Endothelial cell (in vitro differentiated cells): ENCODE results near the gene IDH3G. TPM values are rescaled to one million over a fixed set of nuclear protein-coding genes. Genes with fewer than 3 reads are reported as not detected.

Source experiments
- DNase-seq: peaks from one replicate; pipeline ENCODE4 v3.0.0; 2021; ENCODE audit warnings: low spot score
- H3K27ac Mint-ChIP-seq: one replicate; pipeline ENCODE4 v1.8.0; 2021; ENCODE audit warnings: mixed read lengths, inconsistent platforms; ENCODE audit not compliant: unreplicated experiment
- H3K27me3 Mint-ChIP-seq: one replicate; pipeline ENCODE4 v1.8.0; 2021; ENCODE audit warnings: mild to moderate bottlenecking, moderate library complexity, mixed read lengths, inconsistent platforms; ENCODE audit not compliant: unreplicated experiment
- H3K36me3 Mint-ChIP-seq: one replicate; pipeline ENCODE4 v1.8.0; 2021; ENCODE audit warnings: mild to moderate bottlenecking, low read depth, mixed read lengths, inconsistent platforms; ENCODE audit not compliant: unreplicated experiment
- H3K4me1 Mint-ChIP-seq: one replicate; pipeline ENCODE4 v1.8.0; 2021; ENCODE audit warnings: mild to moderate bottlenecking, mixed read lengths, inconsistent platforms; ENCODE audit not compliant: unreplicated experiment
- H3K4me3 Mint-ChIP-seq: one replicate; pipeline ENCODE4 v1.8.0; 2021; ENCODE audit warnings: mild to moderate bottlenecking, mixed read lengths, inconsistent platforms; ENCODE audit not compliant: unreplicated experiment
- H3K9me3 Mint-ChIP-seq: one replicate; pipeline ENCODE4 v1.8.0; 2021; ENCODE audit warnings: mixed read lengths, inconsistent platforms; ENCODE audit not compliant: unreplicated experiment
- total RNA-seq: library from RNA; stranded (reverse); fragmentation: NEBNext Ultra II Directional; extraction: Animal tissue kit (Norgen Biotek cat#: 25700); gene quantifications from one replicate; pipeline ENCODE4 v1.2.1, GENCODE V29; 2021; ENCODE audit not compliant: unreplicated experiment
- TF ChIP-seq, protein P1 (sequence below): fragments of 200-600 bp; sonication (generic); IDR thresholded peaks from one replicate; pipeline ENCODE4 v1.5.0; 2021; ENCODE audit warnings: antibody characterized with exemption; ENCODE audit not compliant: unreplicated experiment

Gene IDH3G
- total RNA-seq, 1 donor from 2014 or later = 43.3 TPM

DNA sequence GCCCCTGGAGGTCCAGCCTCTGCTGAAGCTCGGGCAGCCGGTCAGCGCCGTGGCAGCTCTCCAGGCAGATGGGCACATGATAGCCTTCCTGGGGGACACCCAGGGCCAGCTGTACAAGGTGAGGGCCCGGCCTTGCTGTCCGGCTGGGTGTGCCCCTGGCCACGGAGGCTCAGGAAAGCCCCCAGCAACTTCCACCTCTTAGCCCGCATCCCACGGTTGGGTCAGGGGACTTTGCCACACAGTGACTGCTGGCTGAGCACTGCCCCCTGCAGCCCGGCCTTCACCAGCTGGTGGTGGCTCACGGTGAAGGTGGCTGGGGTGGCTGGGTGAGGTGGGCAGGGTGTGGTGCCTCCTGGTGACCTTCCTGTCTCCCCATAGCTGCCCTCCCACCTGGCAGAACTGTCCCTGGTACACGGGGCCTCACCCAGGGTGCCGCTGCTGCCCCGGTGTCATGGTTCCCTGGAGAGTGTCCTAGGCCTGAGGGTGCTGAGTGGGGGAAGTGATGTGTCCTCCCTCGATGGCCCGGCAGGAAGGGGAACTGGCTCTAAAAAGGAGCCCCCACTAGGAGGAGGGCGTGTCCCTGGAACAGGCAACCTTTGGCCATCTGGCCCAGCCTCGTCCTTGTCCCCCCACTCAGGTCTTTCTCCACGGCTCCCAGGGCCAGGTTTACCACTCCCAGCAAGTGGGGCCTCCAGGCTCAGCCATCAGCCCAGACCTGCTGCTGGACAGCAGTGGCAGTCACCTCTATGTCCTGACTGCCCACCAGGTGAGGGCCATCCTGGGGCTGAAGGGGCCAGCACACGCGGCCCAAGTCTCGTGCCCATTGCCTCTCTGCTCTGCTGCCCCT lies 25.6 kb downstream of the IDH3G start:
- Mint-ChIP-seq H3K27ac (no peak overlapping the region), H3K36me3 (no peaks in the 10 kb centered on the region), H3K27me3 (peaks cover 5% of the 10 kb centered on the region), H3K9me3 (no peaks in the 10 kb centered on the region), H3K4me1 (peaks cover 2% of the 10 kb centered on the region), H3K4me3 (no peak overlapping the region)
- no peak for DNase-seq
- TF ChIP-seq, protein P1, sequence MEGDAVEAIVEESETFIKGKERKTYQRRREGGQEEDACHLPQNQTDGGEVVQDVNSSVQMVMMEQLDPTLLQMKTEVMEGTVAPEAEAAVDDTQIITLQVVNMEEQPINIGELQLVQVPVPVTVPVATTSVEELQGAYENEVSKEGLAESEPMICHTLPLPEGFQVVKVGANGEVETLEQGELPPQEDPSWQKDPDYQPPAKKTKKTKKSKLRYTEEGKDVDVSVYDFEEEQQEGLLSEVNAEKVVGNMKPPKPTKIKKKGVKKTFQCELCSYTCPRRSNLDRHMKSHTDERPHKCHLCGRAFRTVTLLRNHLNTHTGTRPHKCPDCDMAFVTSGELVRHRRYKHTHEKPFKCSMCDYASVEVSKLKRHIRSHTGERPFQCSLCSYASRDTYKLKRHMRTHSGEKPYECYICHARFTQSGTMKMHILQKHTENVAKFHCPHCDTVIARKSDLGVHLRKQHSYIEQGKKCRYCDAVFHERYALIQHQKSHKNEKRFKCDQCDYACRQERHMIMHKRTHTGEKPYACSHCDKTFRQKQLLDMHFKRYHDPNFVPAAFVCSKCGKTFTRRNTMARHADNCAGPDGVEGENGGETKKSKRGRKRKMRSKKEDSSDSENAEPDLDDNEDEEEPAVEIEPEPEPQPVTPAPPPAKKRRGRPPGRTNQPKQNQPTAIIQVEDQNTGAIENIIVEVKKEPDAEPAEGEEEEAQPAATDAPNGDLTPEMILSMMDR = no peak

DNA sequence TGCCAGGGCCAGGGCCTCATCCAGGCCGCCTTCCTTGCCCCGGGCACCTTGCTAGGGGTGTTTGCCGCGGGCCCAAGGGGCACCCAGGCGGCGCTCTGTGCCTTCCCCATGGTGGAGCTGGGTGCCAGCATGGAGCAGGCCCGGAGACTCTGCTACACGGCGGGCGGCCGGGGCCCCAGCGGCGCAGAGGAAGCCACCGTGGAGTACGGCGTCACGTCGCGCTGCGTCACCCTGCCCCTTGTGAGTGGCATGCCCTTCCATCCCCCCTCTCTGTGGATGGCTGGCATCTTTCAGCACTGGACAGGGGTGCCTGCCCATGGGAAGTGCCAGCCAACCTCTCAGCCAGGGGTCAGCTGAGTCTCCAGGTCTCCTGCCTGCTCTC lies 26.5 kb downstream of the IDH3G start:
- H3K27ac Mint-ChIP-seq = no peak overlapping the region
- no peak for DNase-seq
- no peaks in the 10 kb centered on the region for H3K9me3 Mint-ChIP-seq
- peaks cover 5% of the 10 kb centered on the region for H3K27me3 Mint-ChIP-seq
- peaks cover 2% of the 10 kb centered on the region for H3K4me1 Mint-ChIP-seq
- no peaks in the 10 kb centered on the region for H3K36me3 Mint-ChIP-seq
- TF ChIP-seq, protein P1 = no peak
- no peak overlapping the region for H3K4me3 Mint-ChIP-seq

DNA sequence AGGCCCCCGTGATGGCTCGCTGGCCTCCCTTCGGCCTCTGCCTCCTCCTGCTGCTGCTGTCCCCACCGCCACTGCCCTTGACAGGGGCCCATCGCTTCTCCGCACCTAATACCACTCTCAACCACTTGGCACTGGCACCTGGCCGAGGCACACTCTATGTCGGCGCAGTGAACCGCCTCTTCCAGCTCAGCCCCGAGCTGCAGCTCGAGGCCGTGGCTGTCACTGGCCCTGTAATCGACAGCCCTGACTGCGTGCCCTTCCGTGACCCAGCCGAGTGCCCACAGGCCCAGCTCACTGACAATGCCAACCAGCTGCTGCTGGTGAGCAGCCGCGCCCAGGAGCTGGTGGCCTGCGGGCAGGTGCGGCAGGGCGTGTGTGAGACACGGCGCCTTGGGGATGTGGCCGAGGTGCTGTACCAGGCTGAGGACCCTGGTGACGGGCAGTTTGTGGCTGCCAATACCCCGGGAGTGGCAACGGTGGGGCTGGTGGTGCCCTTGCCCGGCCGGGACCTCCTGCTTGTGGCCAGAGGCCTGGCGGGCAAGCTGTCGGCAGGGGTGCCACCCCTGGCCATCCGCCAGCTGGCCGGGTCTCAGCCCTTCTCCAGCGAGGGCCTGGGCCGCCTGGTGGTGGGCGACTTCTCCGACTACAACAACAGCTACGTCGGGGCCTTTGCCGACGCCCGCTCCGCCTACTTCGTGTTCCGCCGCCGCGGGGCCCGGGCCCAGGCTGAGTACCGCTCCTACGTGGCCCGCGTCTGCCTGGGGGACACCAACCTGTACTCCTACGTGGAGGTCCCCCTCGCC lies 27.1 kb downstream of the IDH3G start:
- TF ChIP-seq, protein P1 = no peak
- H3K27me3 Mint-ChIP-seq = peaks cover 3% of the 10 kb centered on the region
- H3K4me1 Mint-ChIP-seq = peaks cover 2% of the 10 kb centered on the region
- no peaks in the 10 kb centered on the region for H3K9me3 Mint-ChIP-seq
- H3K27ac Mint-ChIP-seq = no peak overlapping the region
- H3K4me3 Mint-ChIP-seq = no peak overlapping the region
- no peak for DNase-seq
- H3K36me3 Mint-ChIP-seq = no peaks in the 10 kb centered on the region

DNA sequence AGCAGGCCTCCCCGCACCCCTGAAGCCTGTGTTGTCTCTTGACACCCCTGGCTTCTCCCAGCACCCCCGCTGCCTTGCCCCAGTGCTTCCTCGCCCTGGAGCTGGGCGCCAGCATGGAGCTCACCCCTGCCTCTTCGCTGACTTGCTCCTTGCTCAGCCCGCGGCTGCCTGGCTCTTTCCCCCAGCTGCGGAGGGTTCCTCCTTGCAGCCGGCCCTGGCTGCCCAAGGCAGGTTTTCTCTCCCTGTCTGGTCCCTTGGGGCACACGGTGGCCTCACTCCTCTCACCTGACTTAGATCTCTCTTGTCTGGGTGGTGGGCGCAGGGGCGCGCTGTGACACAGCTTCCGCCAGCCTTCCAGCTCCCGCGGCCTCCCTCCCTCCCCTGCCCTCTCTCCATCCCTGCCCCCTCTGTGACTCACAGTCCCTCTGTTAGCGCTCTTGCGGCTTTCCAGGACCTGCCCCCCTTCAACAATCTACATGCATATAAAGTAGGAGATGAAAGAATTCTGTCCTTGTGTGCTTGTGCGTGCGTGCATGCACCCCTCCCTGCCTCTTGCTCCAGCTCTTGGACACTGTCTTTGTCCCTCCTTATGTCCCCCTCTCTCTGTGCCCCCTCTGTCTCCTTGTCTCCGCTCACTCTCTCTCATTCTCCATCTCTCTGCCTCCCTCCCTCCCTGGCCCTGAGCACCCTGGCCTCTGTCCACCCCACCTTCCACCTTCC lies 27.9 kb downstream of the IDH3G start:
- Mint-ChIP-seq H3K36me3 (no peaks in the 10 kb centered on the region), H3K27ac (no peak overlapping the region), H3K9me3 (no peaks in the 10 kb centered on the region), H3K4me3 (no peak overlapping the region), H3K27me3 (peaks cover 3% of the 10 kb centered on the region), H3K4me1 (peaks cover 2% of the 10 kb centered on the region)
- DNase-seq = no peak
- TF ChIP-seq, protein P1 = no peak
